Myometrial cell (primary cell): Measurements from ENCODE around the gene MAS1L. TPM values are rescaled to one million over a fixed set of nuclear protein-coding genes. Genes with fewer than 3 reads are reported as not detected.

Source experiments
- total RNA-seq: library from RNA; depleted of rRNA; stranded (reverse); fragments of >200 nt; gene quantifications from 2 replicates; pipeline ENCODE4 v1.2.3, GENCODE V29; 2015

The MAS1L gene
- total RNA-seq: not detected in 2 replicates

DNA sequence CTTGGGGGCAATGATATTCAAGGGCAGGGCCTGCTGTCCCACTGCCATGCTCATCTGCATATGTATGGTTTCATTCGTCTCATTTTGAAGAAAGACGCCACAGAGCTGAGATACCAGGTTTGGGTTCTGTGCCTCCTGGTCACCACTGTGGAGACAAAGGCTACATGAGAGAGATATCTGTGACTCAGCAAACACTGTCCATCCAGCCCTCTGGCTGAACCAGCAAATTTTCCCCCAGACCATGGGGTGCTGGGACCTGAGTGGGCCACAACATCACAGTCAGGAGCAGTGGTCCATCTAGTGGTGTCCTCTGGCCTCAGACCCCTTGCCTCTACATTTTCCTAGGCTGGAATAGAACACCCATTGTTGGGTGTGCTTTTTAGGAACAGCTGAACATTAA, at the start of gene MAS1L:
MAS1L (minus strand) TSS at position 297 of the 400 bp plus-strand sequence; CDS start at position 243, 54 bp downstream.

DNA sequence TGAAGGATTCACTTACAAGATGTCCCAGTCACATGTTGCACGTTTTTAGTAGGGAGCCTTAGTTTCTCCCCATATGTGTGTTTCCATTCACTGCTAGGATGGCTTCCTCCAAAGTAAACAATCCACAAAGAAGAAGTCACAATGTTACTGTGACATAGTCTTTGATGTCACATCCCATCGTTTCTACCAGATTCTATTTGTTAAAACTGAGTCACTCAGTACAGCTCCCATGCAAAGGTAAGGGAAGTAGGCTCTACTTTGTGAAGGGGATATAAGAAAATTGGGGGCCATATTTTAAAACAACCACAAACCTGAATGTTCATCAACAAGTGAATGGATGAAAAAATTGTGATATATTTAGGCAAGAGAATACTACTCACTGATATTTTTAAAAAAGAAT, 30.8 kb downstream of the MAS1L start, which contains the start of the genes OR11A1 and OR2H1:
OR11A1 (minus strand) TSS at position 101 of the 400 bp plus-strand sequence. CDS start 29,430 bp downstream, outside the sequence.
OR2H1 (plus strand) TSS at position 185 of the 400 bp plus-strand sequence. CDS start 4,615 bp downstream, outside the sequence.

GRCh38 chr6:29439006-29439405, 48.8 kb downstream of the MAS1L start, which contains the start of gene OR10C1:
TSS of gene OR10C1 (plus strand) at chr6:29439306. CDS start at chr6:29440016, 710 bp downstream.

Other genes starting within 250 kb of the MAS1L start
- not detected in 2 replicates for gene OR14J1, start 186.3 kb downstream of the MAS1L start, total RNA-seq
- not detected in 2 replicates for gene OR5V1, start 119.1 kb downstream of the MAS1L start, total RNA-seq
- gene OR12D3, start 112.7 kb downstream of the MAS1L start, total RNA-seq: not detected in 2 replicates
- not detected in 2 replicates for gene OR12D2, start 92.3 kb downstream of the MAS1L start, total RNA-seq
- gene OR12D1, start 73.0 kb downstream of the MAS1L start, total RNA-seq: not detected in 2 replicates
- not detected in 2 replicates for gene OR10C1, start 48.6 kb downstream of the MAS1L start, total RNA-seq
- gene OR11A1, start 30.9 kb downstream of the MAS1L start, total RNA-seq: not detected in 2 replicates
- gene OR2H1, start 30.8 kb downstream of the MAS1L start, total RNA-seq: not detected in 2 replicates
- not detected in 2 replicates for gene UBD, start 71.8 kb upstream of the MAS1L start, total RNA-seq
- gene OR2H2, start 97.2 kb upstream of the MAS1L start, total RNA-seq: not detected in 2 replicates
- 7.1 and 8.6 TPM in 2 replicates for gene GABBR1, start 145.2 kb upstream of the MAS1L start, total RNA-seq
- gene MOG, start 169.1 kb upstream of the MAS1L start, total RNA-seq: not detected in 2 replicates
- gene ZFP57, start 193.2 kb upstream of the MAS1L start, total RNA-seq: 0.58 TPM in 1 of 2 replicates, not detected in the other
- gene HLA-F, start 235.5 kb upstream of the MAS1L start, total RNA-seq: 4.6 and 12.6 TPM in 2 replicates